HepG2 (cell line): Measurements from ENCODE around the gene GNAI2. TPM values are rescaled to one million over a fixed set of nuclear protein-coding genes. Genes with fewer than 3 reads are reported as not detected.
A peak's percentile ranks its signal among the peaks of the same experiment; 100 is the strongest.

Experiments
- ATAC-seq: fragments of 200-7000 bp; cut with Tn5 transposase; 3 replicates; pipeline ENCODE4 v1.9.1; 2020; ENCODE audit warnings: mild to moderate bottlenecking, moderate library complexity
- BruUV-seq: library from RNA; stranded (reverse); fragments of 400-500 nt; replicated peaks from 2 replicates; lab custom pipeline; 2021; lab: Mats Ljungman, UMichigan
- CTCF ChIA-PET: fragments of 300-600 bp; formaldehyde crosslinking; extraction: SDS; loops from one replicate; lab custom pipeline; 2021; ENCODE audit warnings: low total read pairs, inconsistent platforms, low intra/inter-chr PET ratio; lab: Yijun Ruan, JAX
- POLR2A ChIA-PET: fragments of 350-600 bp; sonication (Branson Sonifier 250); formaldehyde crosslinking; loops from one replicate; lab custom pipeline; 2020; ENCODE audit warnings: antibody characterized with exemption, inconsistent platforms; lab: Yijun Ruan, JAX
- DNase-seq: peaks from one replicate; pipeline ENCODE4 v3.0.0-alpha.2; 2015; ENCODE audit warnings: low spot score
- FAIRE-seq: peaks from 3 replicates; lab custom pipeline; 2011; peaks lifted over from hg19 to GRCh38; lab: Jason Lieb, UNC
- H2AFZ ChIP-seq: one replicate; pipeline ENCODE4 v1.6.1; 2011; ENCODE audit warnings: low read length, inconsistent platforms
- H3K27ac ChIP-seq: fragments of 300-600 bp; 3 replicates; pipeline ENCODE4 v1.8.0; 2011; ENCODE audit warnings: mixed run types, mild to moderate bottlenecking, mixed read lengths, low read length, inconsistent platforms; ENCODE audit not compliant: insufficient read depth; ENCODE audit errors: extremely low read length
- H3K27me3 ChIP-seq, 2 experiments: fragments of 200-600 bp in 1 of 2; 2 replicates in 1 of 2; 3 replicates in 1 of 2; pipeline versions ENCODE4 v1.6.0 to v1.8.0; 2011; ENCODE audit warnings: low read length in 2 of 2, mild to moderate bottlenecking in 2 of 2, moderate library complexity in 2 of 2, inconsistent platforms in 1 of 2; ENCODE audit not compliant: insufficient read depth in 2 of 2, control insufficient read depth in 1 of 2
- H3K36me3 ChIP-seq, 2 experiments: fragments of 200-600 bp in 1 of 2; replicated peaks in 1 of 2; 2 replicates in 1 of 2; 3 replicates in 1 of 2; pipeline versions ENCODE4 v1.5.1 to v1.8.0; 2011; ENCODE audit warnings: low read length in 2 of 2, inconsistent platforms in 1 of 2; ENCODE audit not compliant: insufficient read depth in 2 of 2, control insufficient read depth in 1 of 2
- H3K4me1 ChIP-seq: 2 replicates; pipeline ENCODE4 v1.5.1; 2012; ENCODE audit warnings: low read length, inconsistent platforms; ENCODE audit not compliant: insufficient read depth
- H3K4me2 ChIP-seq: 2 replicates; pipeline ENCODE4 v1.6.0; 2011; ENCODE audit warnings: low read depth, low read length, inconsistent platforms
- H3K4me3 ChIP-seq, 3 experiments: fragments of 200-600 bp in 1 of 3; sonication (generic), shearing (Covaris generic) in 1 of 3; replicated peaks in 1 of 3; 2 replicates each; pipeline ENCODE4 v1.5.1; 2011 to 2016; ENCODE audit warnings: low read length in 3 of 3, inconsistent platforms in 2 of 3, low read depth in 2 of 3, mild to moderate bottlenecking in 2 of 3, control low read depth in 1 of 3, mixed read lengths in 1 of 3; ENCODE audit not compliant: insufficient read depth in 1 of 3
- H3K79me2 ChIP-seq: one replicate; pipeline ENCODE4 v1.6.1; 2011; ENCODE audit warnings: low read length, inconsistent platforms; ENCODE audit not compliant: insufficient read depth
- H3K9ac ChIP-seq: 2 replicates; pipeline ENCODE4 v1.6.0; 2011; ENCODE audit warnings: mild to moderate bottlenecking, low read depth, low read length, inconsistent platforms; ENCODE audit not compliant: insufficient read depth
- H3K9me3 ChIP-seq: 2 replicates; pipeline ENCODE4 v1.5.1; 2012; ENCODE audit warnings: mild to moderate bottlenecking, low read length
- H4K20me1 ChIP-seq: 2 replicates; pipeline ENCODE4 v1.6.0; 2011; ENCODE audit warnings: inconsistent platforms, mild to moderate bottlenecking, low read length, moderate library complexity; ENCODE audit not compliant: insufficient read depth
- ATRX ChIP-seq: sonication (generic); formaldehyde crosslinking; IDR thresholded peaks from 2 replicates; pipeline ENCODE4 v1.4.0; 2020; ENCODE audit warnings: missing genetic modification reagents, borderline replicate concordance
- ESRRA ChIP-seq: sonication (generic); formaldehyde crosslinking; IDR thresholded peaks from 2 replicates; pipeline ENCODE4 v1.5.1; 2020; ENCODE audit warnings: mild to moderate bottlenecking, low read depth, missing genetic modification reagents
- GMEB1 ChIP-seq: sonication (generic); formaldehyde crosslinking; IDR thresholded peaks from 2 replicates; pipeline ENCODE4 v1.5.1; 2020; ENCODE audit warnings: missing genetic modification reagents, mild to moderate bottlenecking, borderline replicate concordance
- REPIN1 ChIP-seq: sonication (generic); formaldehyde crosslinking; IDR thresholded peaks from 2 replicates; pipeline ENCODE4 v1.8.0; 2022; ENCODE audit warnings: missing genetic modification reagents, low read depth, mild to moderate bottlenecking, borderline replicate concordance
- TAF1 ChIP-seq: sonication (generic); formaldehyde crosslinking; IDR thresholded peaks from 2 replicates; pipeline ENCODE4 v1.4.0; 2020; ENCODE audit warnings: missing genetic modification reagents
- ZNF17 ChIP-seq: sonication (generic); formaldehyde crosslinking; IDR thresholded peaks from 2 replicates; pipeline ENCODE4 v1.5.0; 2020; ENCODE audit warnings: mild to moderate bottlenecking, missing genetic modification reagents
- ZNF234 ChIP-seq: sonication (generic); formaldehyde crosslinking; conservative IDR thresholded peaks from 2 replicates; pipeline ENCODE4 v1.5.1; 2020; ENCODE audit warnings: mild to moderate bottlenecking, missing genetic modification reagents
- ZNF24 ChIP-seq: fragments of 450-650 bp; IDR thresholded peaks from 2 replicates; pipeline ENCODE4 v1.6.1; 2017; ENCODE audit warnings: antibody characterized with exemption, mild to moderate bottlenecking
- ZNF883 ChIP-seq: sonication (generic); formaldehyde crosslinking; IDR thresholded peaks from 2 replicates; pipeline ENCODE4 v1.5.1; 2020; ENCODE audit warnings: mild to moderate bottlenecking, missing genetic modification reagents; ENCODE audit errors: not compliant biosample characterization
- WGBS: methylation state at CpG from one replicate; pipeline ENCODE4 v1.1.6; 2017; ENCODE audit warnings: low lambda C conversion rate; 5-methylcytosine and 5-hydroxymethylcytosine counted together
- in situ Hi-C: cut with HindIII; loops from 2 replicates; pipeline ENCODE4 v1.10.0; 2017; ENCODE audit warnings: low pct_unique_long_range_greater_than_20kb; ENCODE audit not compliant: extremely low pct_ligation_motif_present
- intact Hi-C: fragments of 100-400 bp; cut with micrococcal nuclease; formaldehyde crosslinking; loops from one replicate; pipeline ENCODE4 v1.10.0; 2022; ENCODE audit not compliant: unreplicated experiment
- polyA plus RNA-seq, 8 experiments: library from polyadenylated mRNA; depleted of rRNA in 3 of 8; stranded (reverse) in 7 of 8; unstranded in 1 of 8; fragments of >200 nt; fragmentation: Illumina TruSeq in 4 of 8; extraction: Trizol in 4 of 8; gene quantifications; 2 replicates each; pipeline versions ENCODE4 v1.2.1 to v1.2.3, GENCODE V29; 2011 to 2016; ENCODE audit warnings: low read depth in 4 of 8, missing spikeins in 1 of 8, mixed read lengths in 1 of 8; ENCODE audit not compliant: insufficient read depth in 1 of 8
- total RNA-seq, 5 experiments: library from RNA; depleted of rRNA; stranded (reverse); fragments of >200 nt; fragmentation: Illumina TruSeq; extraction: Trizol; gene quantifications; 2 replicates each; pipeline ENCODE4 v1.2.3, GENCODE V29; 2016; ENCODE audit warnings: low read depth in 1 of 5
- TF ChIP-seq, protein P1 (sequence below): sonication (generic); formaldehyde crosslinking; IDR thresholded peaks from 2 replicates; pipeline ENCODE4 v1.5.0; 2020; ENCODE audit warnings: missing genetic modification reagents, mild to moderate bottlenecking, borderline replicate concordance
- TF ChIP-seq, protein P2 (sequence below): sonication (generic); formaldehyde crosslinking; IDR thresholded peaks from 2 replicates; pipeline ENCODE4 v1.5.0; 2020; ENCODE audit warnings: mild to moderate bottlenecking, missing genetic modification reagents
- TF ChIP-seq, protein P3 (sequence below): sonication (generic); formaldehyde crosslinking; IDR thresholded peaks from 2 replicates; pipeline ENCODE4 v1.9.0; 2021; ENCODE audit warnings: missing genetic modification reagents, borderline replicate concordance

GNAI2 gene
- total and polyA plus RNA-seq, 2 of the 13 experiments (the other 11 are each of a cell fraction or from before 2014, with no cell fraction given) = 51.1 to 66.2 TPM

GRCh38 chr3:50270422-50271224 lies 34.6 kb downstream of the GNAI2 start:
- Histone ChIP-seq H3K36me3 (peaks cover 7 to 19% of the 10 kb centered on the region in 2 experiments), H3K9ac (peak overlapping the region; percentile 94), H3K27me3 (no peaks in the 10 kb centered on the region; a peak in 1 of 5 replicates), H3K4me2 (peak overlapping the region; percentile 98), H3K9me3 (no peaks in the 10 kb centered on the region), H3K27ac (peak overlapping the region; percentile 88), H2AFZ (no peak overlapping the region), H3K79me2 (peaks cover 33% of the 10 kb centered on the region), H4K20me1 (no peaks in the 10 kb centered on the region; the same call in 1 of the 2 replicates), H3K4me3 (peak overlapping the region; percentile 71 to 88 (median 83)), H3K4me1 (peaks cover 78% of the 10 kb centered on the region)
- FAIRE-seq = no peak
- CTCF ChIA-PET = interaction anchor here (1.2 to 6.4 kb wide), 5 partner anchors 10 to 76 kb away, joined by 3 to 81 read pairs (median 4); no protein-coding TSS in a partner anchor
- intact Hi-C loops (loop anchor here (5.0 kb wide), 2 partner anchors 43 to 78 kb away; partner anchors contain the start of gene GNAT1), in situ Hi-C loops (loop anchor here (5.0 to 10.0 kb wide), 2 partner anchors 43 to 76 kb away; partner anchors contain the start of gene GNAT1)
- no peak for ATAC-seq
- no peak for DNase-seq
- TSS peak; percentile 87 for BruUV-seq
- 5% methylated on average over 9 of the region's 19 CpGs for WGBS
- POLR2A ChIA-PET = interaction anchor here (1.0 to 5.5 kb wide), 19 partner anchors 8 to 75 kb away, joined by 3 to 155 read pairs (median 9); partner anchors contain the start of genes GNAI2, HYAL2, HYAL3 and IFRD2
- TF ChIP-seq GMEB1 (no peak), TAF1 (CRISPR knock-in tag) (peak; percentile 34; the same call in 1 of the 2 replicates), ZNF17 (CRISPR knock-in tag) (no peak), ZNF24 (no peak), ATRX (CRISPR knock-in tag) (no peak), ZNF883 (CRISPR knock-in tag) (peak; percentile 20), ESRRA (no peak), REPIN1 (CRISPR knock-in tag) (no peak), ZNF234 (0 out of 2 replicates have a peak, but pooled peaks have one; percentile 34)
- TF ChIP-seq, protein P1, sequence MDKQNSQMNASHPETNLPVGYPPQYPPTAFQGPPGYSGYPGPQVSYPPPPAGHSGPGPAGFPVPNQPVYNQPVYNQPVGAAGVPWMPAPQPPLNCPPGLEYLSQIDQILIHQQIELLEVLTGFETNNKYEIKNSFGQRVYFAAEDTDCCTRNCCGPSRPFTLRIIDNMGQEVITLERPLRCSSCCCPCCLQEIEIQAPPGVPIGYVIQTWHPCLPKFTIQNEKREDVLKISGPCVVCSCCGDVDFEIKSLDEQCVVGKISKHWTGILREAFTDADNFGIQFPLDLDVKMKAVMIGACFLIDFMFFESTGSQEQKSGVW = 0 out of 2 replicates have a peak, but pooled peaks have one; percentile 15
- TF ChIP-seq, protein P2, sequence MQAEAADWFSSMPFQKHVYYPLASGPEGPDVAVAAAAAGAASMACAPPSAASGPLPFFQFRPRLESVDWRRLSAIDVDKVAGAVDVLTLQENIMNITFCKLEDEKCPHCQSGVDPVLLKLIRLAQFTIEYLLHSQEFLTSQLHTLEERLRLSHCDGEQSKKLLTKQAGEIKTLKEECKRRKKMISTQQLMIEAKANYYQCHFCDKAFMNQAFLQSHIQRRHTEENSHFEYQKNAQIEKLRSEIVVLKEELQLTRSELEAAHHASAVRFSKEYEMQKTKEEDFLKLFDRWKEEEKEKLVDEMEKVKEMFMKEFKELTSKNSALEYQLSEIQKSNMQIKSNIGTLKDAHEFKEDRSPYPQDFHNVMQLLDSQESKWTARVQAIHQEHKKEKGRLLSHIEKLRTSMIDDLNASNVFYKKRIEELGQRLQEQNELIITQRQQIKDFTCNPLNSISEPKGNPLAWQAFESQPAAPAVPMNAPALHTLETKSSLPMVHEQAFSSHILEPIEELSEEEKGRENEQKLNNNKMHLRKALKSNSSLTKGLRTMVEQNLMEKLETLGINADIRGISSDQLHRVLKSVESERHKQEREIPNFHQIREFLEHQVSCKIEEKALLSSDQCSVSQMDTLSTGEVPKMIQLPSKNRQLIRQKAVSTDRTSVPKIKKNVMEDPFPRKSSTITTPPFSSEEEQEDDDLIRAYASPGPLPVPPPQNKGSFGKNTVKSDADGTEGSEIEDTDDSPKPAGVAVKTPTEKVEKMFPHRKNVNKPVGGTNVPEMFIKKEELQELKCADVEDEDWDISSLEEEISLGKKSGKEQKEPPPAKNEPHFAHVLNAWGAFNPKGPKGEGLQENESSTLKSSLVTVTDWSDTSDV (CRISPR knock-in tag) = no peak
- TF ChIP-seq, protein P3, sequence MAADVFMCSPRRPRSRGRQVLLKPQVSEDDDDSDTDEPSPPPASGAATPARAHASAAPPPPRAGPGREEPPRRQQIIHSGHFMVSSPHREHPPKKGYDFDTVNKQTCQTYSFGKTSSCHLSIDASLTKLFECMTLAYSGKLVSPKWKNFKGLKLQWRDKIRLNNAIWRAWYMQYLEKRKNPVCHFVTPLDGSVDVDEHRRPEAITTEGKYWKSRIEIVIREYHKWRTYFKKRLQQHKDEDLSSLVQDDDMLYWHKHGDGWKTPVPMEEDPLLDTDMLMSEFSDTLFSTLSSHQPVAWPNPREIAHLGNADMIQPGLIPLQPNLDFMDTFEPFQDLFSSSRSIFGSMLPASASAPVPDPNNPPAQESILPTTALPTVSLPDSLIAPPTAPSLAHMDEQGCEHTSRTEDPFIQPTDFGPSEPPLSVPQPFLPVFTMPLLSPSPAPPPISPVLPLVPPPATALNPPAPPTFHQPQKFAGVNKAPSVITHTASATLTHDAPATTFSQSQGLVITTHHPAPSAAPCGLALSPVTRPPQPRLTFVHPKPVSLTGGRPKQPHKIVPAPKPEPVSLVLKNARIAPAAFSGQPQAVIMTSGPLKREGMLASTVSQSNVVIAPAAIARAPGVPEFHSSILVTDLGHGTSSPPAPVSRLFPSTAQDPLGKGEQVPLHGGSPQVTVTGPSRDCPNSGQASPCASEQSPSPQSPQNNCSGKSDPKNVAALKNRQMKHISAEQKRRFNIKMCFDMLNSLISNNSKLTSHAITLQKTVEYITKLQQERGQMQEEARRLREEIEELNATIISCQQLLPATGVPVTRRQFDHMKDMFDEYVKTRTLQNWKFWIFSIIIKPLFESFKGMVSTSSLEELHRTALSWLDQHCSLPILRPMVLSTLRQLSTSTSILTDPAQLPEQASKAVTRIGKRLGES (CRISPR knock-in tag) = no peak
